ENCODE measurements around the gene THRA. TPM values are rescaled to one million over a fixed set of nuclear protein-coding genes. Genes with fewer than 3 reads are reported as not detected.
A peak's percentile ranks its signal among the peaks of the same experiment; 100 is the strongest.

THRA gene
- total and polyA plus RNA-seq, 9 of the 15 experiments (the other 6 are each of a cell fraction or from before 2014, with no cell fraction given): 0.34 to 23.4 (median 12.7) TPM

DNA sequence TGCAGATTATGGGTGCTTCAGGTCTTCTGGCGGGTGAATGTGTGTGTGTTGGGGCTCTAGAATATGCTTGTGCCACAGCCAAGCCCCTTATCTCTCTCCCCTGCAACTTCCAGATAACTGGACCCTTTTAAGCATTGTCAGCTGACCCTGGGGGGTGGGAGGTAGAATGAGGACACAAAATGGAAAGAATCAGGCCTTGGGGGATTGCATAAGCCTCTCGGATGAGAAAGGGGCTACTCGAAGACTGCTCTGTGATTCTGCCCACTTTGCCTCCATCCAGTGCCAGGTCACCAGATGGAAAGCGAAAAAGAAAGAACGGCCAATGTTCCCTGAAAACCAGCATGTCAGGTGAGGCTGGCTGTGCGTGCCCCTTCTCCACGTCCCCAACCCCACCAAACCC, 13.8 kb downstream of the THRA start (continued):
- TF ChIP-seq, protein P1, sequence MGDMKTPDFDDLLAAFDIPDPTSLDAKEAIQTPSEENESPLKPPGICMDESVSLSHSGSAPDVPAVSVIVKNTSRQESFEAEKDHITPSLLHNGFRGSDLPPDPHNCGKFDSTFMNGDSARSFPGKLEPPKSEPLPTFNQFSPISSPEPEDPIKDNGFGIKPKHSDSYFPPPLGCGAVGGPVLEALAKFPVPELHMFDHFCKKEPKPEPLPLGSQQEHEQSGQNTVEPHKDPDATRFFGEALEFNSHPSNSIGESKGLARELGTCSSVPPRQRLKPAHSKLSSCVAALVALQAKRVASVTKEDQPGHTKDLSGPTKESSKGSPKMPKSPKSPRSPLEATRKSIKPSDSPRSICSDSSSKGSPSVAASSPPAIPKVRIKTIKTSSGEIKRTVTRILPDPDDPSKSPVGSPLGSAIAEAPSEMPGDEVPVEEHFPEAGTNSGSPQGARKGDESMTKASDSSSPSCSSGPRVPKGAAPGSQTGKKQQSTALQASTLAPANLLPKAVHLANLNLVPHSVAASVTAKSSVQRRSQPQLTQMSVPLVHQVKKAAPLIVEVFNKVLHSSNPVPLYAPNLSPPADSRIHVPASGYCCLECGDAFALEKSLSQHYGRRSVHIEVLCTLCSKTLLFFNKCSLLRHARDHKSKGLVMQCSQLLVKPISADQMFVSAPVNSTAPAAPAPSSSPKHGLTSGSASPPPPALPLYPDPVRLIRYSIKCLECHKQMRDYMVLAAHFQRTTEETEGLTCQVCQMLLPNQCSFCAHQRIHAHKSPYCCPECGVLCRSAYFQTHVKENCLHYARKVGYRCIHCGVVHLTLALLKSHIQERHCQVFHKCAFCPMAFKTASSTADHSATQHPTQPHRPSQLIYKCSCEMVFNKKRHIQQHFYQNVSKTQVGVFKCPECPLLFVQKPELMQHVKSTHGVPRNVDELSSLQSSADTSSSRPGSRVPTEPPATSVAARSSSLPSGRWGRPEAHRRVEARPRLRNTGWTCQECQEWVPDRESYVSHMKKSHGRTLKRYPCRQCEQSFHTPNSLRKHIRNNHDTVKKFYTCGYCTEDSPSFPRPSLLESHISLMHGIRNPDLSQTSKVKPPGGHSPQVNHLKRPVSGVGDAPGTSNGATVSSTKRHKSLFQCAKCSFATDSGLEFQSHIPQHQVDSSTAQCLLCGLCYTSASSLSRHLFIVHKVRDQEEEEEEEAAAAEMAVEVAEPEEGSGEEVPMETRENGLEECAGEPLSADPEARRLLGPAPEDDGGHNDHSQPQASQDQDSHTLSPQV (IDR thresholded peaks at IDR 0.05): peak; percentile 57
- TF ChIP-seq, protein P2, sequence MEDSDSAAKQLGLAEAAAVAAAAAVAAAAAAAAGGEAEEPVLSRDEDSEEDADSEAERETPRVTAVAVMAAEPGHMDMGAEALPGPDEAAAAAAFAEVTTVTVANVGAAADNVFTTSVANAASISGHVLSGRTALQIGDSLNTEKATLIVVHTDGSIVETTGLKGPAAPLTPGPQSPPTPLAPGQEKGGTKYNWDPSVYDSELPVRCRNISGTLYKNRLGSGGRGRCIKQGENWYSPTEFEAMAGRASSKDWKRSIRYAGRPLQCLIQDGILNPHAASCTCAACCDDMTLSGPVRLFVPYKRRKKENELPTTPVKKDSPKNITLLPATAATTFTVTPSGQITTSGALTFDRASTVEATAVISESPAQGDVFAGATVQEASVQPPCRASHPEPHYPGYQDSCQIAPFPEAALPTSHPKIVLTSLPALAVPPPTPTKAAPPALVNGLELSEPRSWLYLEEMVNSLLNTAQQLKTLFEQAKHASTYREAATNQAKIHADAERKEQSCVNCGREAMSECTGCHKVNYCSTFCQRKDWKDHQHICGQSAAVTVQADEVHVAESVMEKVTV (CRISPR knock-in tag; IDR thresholded peaks at IDR 0.05): no peak
- TF ChIP-seq, protein P3, sequence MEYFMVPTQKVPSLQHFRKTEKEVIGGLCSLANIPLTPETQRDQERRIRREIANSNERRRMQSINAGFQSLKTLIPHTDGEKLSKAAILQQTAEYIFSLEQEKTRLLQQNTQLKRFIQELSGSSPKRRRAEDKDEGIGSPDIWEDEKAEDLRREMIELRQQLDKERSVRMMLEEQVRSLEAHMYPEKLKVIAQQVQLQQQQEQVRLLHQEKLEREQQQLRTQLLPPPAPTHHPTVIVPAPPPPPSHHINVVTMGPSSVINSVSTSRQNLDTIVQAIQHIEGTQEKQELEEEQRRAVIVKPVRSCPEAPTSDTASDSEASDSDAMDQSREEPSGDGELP (CRISPR knock-in tag; IDR thresholded peaks at IDR 0.05; ENCODE audit: borderline replicate concordance): 0 out of 2 replicates have a peak, but pooled peaks have one; percentile 21
- TF ChIP-seq ZSCAN32 (CRISPR knock-in tag; IDR thresholded peaks at IDR 0.05) (no peak), PURB (CRISPR knock-in tag; IDR thresholded peaks at IDR 0.05; ENCODE audit: low read depth) (no peak), TCF3 (CRISPR knock-in tag; IDR thresholded peaks at IDR 0.05) (peak; percentile 63), CREM (IDR thresholded peaks at IDR 0.05; ENCODE audit: low read depth) (no peak), ELF1 (tag; IDR thresholded peaks at IDR 0.05) (no peak), ZFX (CRISPR knock-in tag; IDR thresholded peaks at IDR 0.05) (no peak), SIN3B (IDR thresholded peaks at IDR 0.05; ENCODE audit: low read depth) (no peak)
- TF ChIP-seq, protein P4, sequence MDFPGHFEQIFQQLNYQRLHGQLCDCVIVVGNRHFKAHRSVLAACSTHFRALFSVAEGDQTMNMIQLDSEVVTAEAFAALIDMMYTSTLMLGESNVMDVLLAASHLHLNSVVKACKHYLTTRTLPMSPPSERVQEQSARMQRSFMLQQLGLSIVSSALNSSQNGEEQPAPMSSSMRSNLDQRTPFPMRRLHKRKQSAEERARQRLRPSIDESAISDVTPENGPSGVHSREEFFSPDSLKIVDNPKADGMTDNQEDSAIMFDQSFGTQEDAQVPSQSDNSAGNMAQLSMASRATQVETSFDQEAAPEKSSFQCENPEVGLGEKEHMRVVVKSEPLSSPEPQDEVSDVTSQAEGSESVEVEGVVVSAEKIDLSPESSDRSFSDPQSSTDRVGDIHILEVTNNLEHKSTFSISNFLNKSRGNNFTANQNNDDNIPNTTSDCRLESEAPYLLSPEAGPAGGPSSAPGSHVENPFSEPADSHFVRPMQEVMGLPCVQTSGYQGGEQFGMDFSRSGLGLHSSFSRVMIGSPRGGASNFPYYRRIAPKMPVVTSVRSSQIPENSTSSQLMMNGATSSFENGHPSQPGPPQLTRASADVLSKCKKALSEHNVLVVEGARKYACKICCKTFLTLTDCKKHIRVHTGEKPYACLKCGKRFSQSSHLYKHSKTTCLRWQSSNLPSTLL (IDR thresholded peaks at IDR 0.05): no peak
- TF ChIP-seq, protein P5, sequence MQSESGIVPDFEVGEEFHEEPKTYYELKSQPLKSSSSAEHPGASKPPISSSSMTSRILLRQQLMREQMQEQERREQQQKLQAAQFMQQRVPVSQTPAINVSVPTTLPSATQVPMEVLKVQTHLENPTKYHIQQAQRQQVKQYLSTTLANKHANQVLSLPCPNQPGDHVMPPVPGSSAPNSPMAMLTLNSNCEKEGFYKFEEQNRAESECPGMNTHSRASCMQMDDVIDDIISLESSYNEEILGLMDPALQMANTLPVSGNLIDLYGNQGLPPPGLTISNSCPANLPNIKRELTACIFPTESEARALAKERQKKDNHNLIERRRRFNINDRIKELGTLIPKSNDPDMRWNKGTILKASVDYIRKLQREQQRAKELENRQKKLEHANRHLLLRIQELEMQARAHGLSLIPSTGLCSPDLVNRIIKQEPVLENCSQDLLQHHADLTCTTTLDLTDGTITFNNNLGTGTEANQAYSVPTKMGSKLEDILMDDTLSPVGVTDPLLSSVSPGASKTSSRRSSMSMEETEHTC (IDR thresholded peaks at IDR 0.05): 0 out of 2 replicates have a peak, but pooled peaks have one; percentile 38
- TF ChIP-seq, protein P6, sequence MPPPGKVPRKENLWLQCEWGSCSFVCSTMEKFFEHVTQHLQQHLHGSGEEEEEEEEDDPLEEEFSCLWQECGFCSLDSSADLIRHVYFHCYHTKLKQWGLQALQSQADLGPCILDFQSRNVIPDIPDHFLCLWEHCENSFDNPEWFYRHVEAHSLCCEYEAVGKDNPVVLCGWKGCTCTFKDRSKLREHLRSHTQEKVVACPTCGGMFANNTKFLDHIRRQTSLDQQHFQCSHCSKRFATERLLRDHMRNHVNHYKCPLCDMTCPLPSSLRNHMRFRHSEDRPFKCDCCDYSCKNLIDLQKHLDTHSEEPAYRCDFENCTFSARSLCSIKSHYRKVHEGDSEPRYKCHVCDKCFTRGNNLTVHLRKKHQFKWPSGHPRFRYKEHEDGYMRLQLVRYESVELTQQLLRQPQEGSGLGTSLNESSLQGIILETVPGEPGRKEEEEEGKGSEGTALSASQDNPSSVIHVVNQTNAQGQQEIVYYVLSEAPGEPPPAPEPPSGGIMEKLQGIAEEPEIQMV (tag; conservative IDR thresholded peaks at IDR 0.05; ENCODE audit: low read depth): no peak
- TF ChIP-seq, protein P7, sequence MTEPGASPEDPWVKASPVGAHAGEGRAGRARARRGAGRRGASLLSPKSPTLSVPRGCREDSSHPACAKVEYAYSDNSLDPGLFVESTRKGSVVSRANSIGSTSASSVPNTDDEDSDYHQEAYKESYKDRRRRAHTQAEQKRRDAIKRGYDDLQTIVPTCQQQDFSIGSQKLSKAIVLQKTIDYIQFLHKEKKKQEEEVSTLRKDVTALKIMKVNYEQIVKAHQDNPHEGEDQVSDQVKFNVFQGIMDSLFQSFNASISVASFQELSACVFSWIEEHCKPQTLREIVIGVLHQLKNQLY (CRISPR knock-in tag; conservative IDR thresholded peaks at IDR 0.05): no peak

Measured in K562 (cell line).